ENCODE results near the gene SREBF1. TPM values are rescaled to one million over a fixed set of nuclear protein-coding genes. Genes with fewer than 3 reads are reported as not detected.

The SREBF1 gene
- total RNA-seq, 2 experiments from 2014 or later: 218 to 229 TPM

DNA sequence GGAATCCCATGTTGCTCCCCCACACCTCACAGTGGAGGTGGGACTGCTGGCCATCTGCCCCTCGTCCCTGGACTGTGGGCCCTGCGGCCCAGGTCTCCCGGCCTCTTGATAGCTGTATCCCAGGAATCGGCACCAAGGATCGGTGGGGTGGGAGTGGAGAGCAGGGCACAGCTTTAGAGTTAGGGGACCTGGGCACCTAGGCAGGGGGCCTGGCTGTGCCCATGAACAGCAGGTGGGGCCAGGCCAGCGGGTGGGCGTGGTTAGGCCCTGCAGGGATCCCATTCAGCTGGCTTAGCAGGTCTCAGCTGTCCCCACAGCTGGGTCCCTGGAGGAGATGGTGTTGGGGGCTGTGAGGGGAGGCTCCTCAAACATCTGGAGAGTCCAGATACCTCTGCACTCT is 49.2 kb downstream of the SREBF1 start:
- POLR2A ChIA-PET: interaction anchor here (0.7 to 1.3 kb wide), 2 partner anchors 37 to 62 kb away, joined by 3 read pairs; no protein-coding TSS in a partner anchor
- no peaks in the 10 kb centered on the region for H3K9me3 Mint-ChIP-seq

DNA sequence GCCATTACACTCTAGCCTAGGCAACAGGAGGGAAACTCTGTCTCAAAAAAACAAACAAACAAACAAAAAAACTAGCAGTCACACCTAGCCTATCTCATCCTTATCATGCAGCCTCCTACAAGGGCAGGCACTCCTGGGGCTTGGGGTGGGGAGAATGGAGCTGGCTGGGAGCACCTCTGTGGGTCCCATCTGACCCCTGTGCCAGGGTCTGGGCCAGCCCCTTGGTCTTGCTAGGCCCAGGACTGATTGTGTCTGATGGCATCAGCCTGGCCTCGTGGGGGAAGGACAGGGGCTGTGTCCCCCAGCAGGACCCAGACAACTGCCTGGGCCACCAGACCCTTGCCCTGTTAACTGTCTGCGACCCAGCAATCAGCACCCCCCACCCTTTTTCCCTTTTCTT is 49.8 kb downstream of the SREBF1 start:
- H3K27me3 Mint-ChIP-seq: no peaks in the 10 kb centered on the region
- no peak overlapping the region for H3K4me3 Mint-ChIP-seq
- H3K27ac Mint-ChIP-seq: no peak overlapping the region
- H3K4me1 Mint-ChIP-seq: peaks cover 22% of the 10 kb centered on the region
- DNase-seq (no peak), ATAC-seq (ENCODE audit: low read depth) (no peak)
- POLR2A ChIA-PET: interaction anchor here (0.7 to 1.3 kb wide), 3 partner anchors 18 to 63 kb away, joined by 3 read pairs; no protein-coding TSS in a partner anchor
- no peaks in the 10 kb centered on the region for H3K36me3 Mint-ChIP-seq
- H3K9me3 Mint-ChIP-seq: no peaks in the 10 kb centered on the region

More for the DNA sequence above, 49.2 kb downstream of the SREBF1 start:
- ATAC-seq (ENCODE audit: low read depth) (no peak), DNase-seq (no peak)
- H3K4me3 Mint-ChIP-seq: no peak overlapping the region
- no peaks in the 10 kb centered on the region for H3K36me3 Mint-ChIP-seq
- H3K27ac Mint-ChIP-seq: no peak overlapping the region
- H3K4me1 Mint-ChIP-seq: peaks cover 28% of the 10 kb centered on the region
- H3K27me3 Mint-ChIP-seq: no peaks in the 10 kb centered on the region

DNA sequence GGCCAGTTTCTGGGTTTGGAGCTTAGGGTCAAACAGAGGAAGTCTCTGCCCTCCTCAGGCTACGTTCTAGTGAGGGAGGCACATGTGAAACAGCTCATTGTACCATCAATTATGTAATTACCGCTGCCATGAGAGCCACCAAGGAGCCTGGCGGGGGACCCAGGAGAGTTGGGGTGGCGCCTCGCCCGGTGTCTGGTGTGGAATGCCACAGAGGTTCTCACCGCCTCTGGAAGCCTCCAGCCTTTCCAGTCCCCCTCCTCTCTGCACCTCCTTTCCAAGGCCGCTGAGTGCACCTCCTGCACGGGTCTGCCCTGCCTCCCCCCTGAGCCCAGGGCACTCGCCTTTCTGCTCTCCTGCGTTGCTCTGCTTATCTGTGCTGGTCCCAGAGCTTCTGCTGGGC is 51.4 kb downstream of the SREBF1 start:
- no peak for DNase-seq
- Mint-ChIP-seq H3K9me3 (no peaks in the 10 kb centered on the region), H3K27me3 (peaks cover 8% of the 10 kb centered on the region), H3K4me1 (peaks cover 19% of the 10 kb centered on the region), H3K36me3 (no peaks in the 10 kb centered on the region), H3K4me3 (peak overlapping the region; percentile 18), H3K27ac (no peak overlapping the region)
- POLR2A ChIA-PET: interaction anchor here (0.9 to 2.0 kb wide), 5 partner anchors 9 to 67 kb away, joined by 3 to 8 read pairs (median 3); partner anchors contain the start of gene SREBF1
- ATAC-seq (ENCODE audit: low read depth): no peak

DNA sequence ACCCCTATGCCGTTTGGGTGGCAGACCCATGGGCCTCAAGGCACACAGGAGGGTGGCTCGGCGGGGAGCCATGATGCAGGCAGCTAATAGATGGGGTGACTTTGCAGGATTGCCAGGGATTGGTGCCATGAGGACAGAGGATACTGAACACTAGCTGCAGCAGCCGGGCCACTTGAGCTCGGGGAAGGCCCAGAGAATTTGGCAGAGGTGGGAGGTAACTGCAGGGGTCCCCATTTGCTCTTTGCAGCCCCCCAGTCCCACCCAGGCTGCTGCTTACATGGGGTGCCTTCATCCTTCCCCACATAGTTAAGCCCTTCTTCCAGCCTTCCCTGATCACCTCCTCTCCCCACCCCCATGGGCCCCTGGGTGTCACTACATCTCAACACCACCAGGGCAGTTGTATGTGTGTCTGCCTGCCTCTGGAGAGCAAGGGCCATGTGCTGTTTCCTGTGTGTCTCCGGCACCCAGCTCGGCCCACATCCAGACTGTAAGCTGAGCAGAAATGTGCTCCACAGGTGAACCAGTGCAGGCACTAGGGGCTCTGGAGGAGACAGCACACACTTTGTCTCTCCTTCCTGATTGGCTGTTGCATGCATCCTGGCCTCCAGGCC is 52.0 kb downstream of the SREBF1 start:
- DNase-seq (no peak), ATAC-seq (ENCODE audit: low read depth) (peak; percentile 48)
- H3K27me3 Mint-ChIP-seq: peaks cover 8% of the 10 kb centered on the region
- no peaks in the 10 kb centered on the region for H3K9me3 Mint-ChIP-seq
- H3K4me3 Mint-ChIP-seq: peak overlapping the region; percentile 18
- no peak overlapping the region for H3K27ac Mint-ChIP-seq
- H3K36me3 Mint-ChIP-seq: no peaks in the 10 kb centered on the region
- POLR2A ChIA-PET: interaction anchor here (0.9 to 2.0 kb wide), 9 partner anchors 8 to 67 kb away, joined by 3 to 8 read pairs (median 3); partner anchors contain the start of gene SREBF1
- H3K4me1 Mint-ChIP-seq: peaks cover 19% of the 10 kb centered on the region

DNA sequence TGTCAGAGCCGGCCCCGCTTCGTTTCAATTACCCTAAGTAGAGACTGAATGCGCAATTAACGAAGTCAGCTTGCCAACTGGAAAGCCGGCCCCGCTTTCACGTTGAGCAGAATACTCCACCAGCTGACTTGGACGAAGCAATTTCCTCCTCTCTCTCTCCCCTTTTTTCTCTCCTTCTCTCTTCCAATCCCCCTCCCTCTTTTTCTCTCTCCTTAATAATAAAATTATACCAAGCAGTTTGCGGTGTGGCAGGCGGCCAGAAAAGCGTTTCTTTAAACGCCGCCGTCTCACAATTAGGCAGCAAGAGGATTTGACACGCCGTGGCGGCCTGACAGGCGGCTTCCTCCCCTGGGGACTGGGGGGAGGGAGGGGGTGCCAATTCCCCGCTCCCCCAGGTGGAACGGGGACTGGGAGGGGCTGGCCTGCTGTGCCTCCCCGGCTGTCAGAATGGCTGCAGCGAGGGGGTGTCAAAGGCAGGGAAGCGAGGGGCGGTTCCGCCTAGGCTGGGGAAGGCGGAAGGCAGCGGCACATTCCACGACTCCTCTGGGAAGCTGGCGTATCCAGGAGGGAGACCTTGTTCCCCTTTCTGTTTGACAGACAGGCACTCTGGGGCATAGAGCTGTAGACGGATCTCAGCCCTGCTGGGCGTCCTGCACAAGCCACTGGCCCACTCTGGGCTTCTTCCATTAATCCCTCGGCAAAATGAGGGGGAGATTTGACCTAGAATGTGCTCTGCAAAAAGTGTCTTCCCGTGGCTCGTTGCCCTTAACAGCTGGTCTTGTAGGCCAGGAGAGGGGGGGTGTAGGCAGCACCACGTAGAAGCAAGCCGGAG is 52.7 kb downstream of the SREBF1 start:
- ATAC-seq (ENCODE audit: low read depth) (no peak), DNase-seq (no peak)
- Mint-ChIP-seq H3K27me3 (peaks cover 8% of the 10 kb centered on the region), H3K4me1 (peaks cover 17% of the 10 kb centered on the region), H3K4me3 (peak overlapping the region; percentile 79), H3K9me3 (no peaks in the 10 kb centered on the region), H3K36me3 (no peaks in the 10 kb centered on the region), H3K27ac (peak overlapping the region; percentile 37)
- POLR2A ChIA-PET: interaction anchor here (0.6 to 2.0 kb wide), 8 partner anchors 9 to 246 kb away, joined by 3 to 8 read pairs (median 3); partner anchors contain the start of gene SREBF1

DNA sequence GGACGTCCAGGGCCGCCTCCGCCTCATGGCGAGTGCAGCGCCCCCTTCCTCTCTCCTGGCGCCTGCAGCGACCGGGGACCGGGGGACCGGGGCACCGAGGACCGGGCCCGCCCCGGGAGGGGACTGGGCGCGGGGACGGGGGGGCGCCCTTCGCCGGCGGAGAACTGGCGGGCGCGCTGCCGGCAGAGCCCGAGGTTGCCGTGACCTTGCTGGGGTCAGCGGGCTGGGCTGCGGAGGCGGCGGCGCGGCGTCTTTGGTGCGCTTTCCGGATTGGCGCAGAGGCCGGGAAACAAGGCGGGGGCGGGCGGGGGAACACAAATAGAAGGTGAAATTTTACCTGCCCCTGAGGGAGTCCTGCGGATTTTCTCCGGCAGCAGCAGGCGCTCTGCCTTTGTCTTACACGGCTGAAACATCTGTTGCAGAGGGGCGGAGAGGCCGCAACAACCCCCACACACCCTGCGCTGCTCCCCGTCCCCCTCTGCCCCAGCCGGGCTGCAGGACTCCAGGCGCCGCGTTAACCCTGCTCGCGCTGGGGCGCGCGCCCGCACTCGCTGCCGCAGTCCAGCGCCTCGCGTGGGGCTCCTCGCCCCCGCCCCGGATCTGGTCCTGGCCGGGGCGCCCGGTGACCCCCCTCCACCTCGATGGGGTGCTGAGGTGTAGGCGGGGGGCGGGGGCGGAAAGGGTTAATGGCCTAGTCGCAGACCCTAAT is 53.5 kb downstream of the SREBF1 start:
- ATAC-seq (ENCODE audit: low read depth) (peak; percentile 68), DNase-seq (peak; percentile 80)
- Mint-ChIP-seq H3K4me3 (peak overlapping the region; percentile 83), H3K27ac (no peak overlapping the region), H3K36me3 (no peaks in the 10 kb centered on the region), H3K4me1 (peaks cover 17% of the 10 kb centered on the region), H3K27me3 (peaks cover 8% of the 10 kb centered on the region), H3K9me3 (no peaks in the 10 kb centered on the region)
- POLR2A ChIA-PET: interaction anchor here (0.6 to 2.0 kb wide), 4 partner anchors 9 to 247 kb away, joined by 3 to 8 read pairs (median 6); partner anchors contain the start of gene SREBF1

DNA sequence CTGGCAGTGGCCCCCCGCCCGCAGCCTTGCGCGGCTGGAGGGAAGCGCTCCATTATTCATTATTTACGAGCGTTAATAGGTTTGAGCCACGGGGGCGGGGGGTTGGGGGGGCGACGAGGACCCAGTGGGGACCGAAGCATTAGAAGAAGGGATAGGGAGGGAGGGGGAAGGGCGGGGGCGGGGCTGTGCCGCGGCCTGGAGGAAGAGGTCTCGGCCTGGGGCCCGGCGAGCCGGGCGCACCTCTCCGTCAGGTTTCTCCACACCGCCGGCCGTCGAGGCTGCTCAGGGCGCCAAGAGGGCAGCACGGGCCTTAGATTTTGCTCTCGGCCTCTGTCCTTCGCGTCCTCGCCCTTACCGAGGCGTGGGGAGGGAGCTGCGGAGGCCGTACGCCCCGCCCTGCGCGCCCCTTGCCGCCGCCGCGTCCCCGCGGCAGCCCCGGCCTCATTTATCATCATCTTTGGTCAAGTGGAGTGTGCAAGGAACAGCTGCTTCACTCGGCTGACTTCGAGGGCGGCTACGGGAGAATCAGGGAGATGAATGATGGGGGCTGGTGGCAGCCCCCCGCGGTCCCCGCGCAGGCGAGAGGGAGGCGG is 54.2 kb downstream of the SREBF1 start:
- H3K9me3 Mint-ChIP-seq: no peaks in the 10 kb centered on the region
- H3K4me1 Mint-ChIP-seq: peaks cover 17% of the 10 kb centered on the region
- no peaks in the 10 kb centered on the region for H3K36me3 Mint-ChIP-seq
- DNase-seq: peak; percentile 51
- peaks cover 8% of the 10 kb centered on the region for H3K27me3 Mint-ChIP-seq
- H3K27ac Mint-ChIP-seq: no peak overlapping the region
- peak; percentile 4 for ATAC-seq (ENCODE audit: low read depth)
- peak overlapping the region; percentile 83 for H3K4me3 Mint-ChIP-seq
- POLR2A ChIA-PET: no interaction called here

DNA sequence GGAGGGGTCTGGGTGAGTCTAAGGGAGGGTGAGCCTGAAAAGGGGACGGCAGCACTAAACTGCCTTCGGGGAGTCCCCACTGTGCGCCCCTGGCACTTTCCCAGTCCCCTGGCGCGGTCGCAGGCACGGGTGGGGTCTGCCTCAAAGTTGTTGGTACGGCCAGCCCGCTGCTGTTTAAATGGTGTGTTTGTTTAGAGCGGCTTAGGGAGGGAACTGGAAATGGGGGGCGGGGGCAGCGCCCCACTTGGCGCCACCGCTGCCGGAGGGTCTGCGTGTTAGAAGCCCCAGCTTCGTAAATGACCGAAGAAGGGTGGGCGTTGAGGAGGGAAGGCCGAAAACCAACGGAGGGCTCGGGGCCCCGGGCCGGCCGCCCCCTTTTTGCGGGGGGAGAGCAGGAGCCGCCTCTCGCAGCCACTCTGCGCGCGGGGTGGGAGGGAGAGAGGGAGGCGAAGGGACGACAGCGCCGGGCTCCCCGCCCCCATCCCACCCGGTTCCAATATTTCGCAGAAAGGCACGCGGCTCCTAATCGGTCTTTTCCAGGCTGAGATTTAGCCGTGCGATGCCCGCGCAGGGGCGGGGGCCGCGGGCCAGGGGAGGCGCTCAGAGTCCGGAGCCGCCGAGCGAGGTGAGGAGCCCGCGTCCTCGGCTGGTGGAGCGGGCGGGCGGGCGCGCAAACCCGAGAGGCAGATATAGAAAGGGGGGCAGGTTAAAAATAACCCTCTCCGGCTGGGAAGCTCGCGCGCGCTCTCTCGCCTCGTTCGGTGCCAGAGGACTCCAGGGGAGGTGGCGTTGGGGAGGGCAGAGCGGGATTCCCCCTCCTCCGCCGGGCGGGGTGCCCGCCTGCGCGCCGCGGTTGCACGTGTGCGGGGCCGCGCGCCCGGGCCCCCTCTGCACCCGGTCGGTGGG is 54.9 kb downstream of the SREBF1 start:
- Mint-ChIP-seq H3K27ac (no peak overlapping the region), H3K4me3 (peak overlapping the region; percentile 73), H3K27me3 (peaks cover 8% of the 10 kb centered on the region), H3K4me1 (peaks cover 17% of the 10 kb centered on the region), H3K36me3 (no peaks in the 10 kb centered on the region), H3K9me3 (no peaks in the 10 kb centered on the region)
- POLR2A ChIA-PET: interaction anchor here (1.1 kb wide), 1 partner anchor 11 kb away, joined by 3 read pairs; no protein-coding TSS in a partner anchor
- ATAC-seq (ENCODE audit: low read depth) (peak; percentile 12), DNase-seq (peak; percentile 56)

DNA sequence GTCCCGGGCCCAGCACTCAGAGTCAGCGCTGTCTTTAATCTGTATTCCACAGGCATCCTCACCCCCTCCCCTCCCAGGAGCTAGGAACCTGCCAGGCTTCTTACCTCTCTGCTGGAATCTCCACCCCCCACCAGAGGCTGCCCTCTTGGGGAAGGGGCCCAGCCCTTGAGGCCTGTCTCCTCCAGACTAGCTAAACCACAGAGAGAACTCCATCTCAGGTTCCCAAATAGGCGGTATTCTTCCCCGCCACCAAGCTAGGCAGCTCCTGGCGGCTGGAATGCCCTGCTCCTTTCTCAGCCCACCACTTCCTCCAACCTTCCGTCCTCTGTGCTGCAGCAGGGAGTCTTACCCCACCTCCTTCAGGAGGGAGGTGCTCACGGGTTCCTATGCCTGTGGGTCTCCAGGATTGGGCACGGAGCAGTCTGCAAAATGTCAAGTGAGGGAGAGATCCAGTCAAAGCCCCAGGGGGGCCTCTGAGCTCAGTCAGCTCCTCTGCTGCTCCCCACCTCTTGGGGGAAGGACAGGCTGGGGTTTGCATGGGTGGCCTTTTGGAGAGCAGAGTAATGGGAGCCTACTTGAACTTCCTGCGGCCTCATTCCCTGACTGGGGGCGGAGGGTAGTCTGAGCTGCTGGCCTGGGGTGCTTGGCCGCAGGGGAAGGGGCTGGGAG is 55.7 kb downstream of the SREBF1 start:
- POLR2A ChIA-PET: interaction anchor here (0.6 to 1.1 kb wide), 2 partner anchors 12 to 106 kb away, joined by 3 read pairs; no protein-coding TSS in a partner anchor
- DNase-seq: no peak
- no peaks in the 10 kb centered on the region for H3K9me3 Mint-ChIP-seq
- no peak overlapping the region for H3K27ac Mint-ChIP-seq
- H3K4me1 Mint-ChIP-seq: peaks cover 17% of the 10 kb centered on the region
- peaks cover 8% of the 10 kb centered on the region for H3K27me3 Mint-ChIP-seq
- H3K4me3 Mint-ChIP-seq: peak overlapping the region; percentile 49
- H3K36me3 Mint-ChIP-seq: no peaks in the 10 kb centered on the region
- ATAC-seq (ENCODE audit: low read depth): no peak

DNA sequence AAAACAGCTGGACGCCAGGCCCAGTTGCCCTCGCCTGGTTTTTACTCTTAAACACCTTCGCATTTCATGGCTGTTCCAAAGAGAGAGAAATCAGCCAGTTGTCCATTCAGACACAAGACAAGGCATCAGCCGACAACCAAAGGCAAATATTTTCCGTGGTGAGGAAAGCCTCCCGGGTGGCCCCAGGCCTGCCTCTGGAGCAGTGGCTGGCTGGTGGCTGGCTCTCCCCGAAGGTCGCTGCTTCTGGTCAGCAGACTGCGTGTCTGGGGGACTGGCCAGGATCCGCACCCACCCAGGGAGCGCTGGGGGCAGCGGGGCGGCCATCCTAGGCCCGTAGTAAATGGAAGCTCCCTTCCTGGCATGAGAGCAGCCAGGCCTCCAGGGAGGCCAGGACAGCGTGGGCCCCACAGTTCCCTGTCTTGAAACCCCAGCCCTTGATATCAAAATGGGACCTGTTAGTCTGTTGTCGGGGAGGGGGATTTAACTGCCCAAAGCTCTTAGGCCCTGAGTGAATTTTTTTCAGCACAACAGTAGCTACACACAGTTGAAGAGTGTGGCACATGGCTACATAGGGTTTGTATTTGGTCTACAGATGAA is 57.7 kb downstream of the SREBF1 start:
- ATAC-seq (ENCODE audit: low read depth) (no peak), DNase-seq (no peak)
- Mint-ChIP-seq H3K4me3 (no peak overlapping the region), H3K9me3 (no peaks in the 10 kb centered on the region), H3K36me3 (no peaks in the 10 kb centered on the region), H3K27me3 (peaks cover 8% of the 10 kb centered on the region), H3K4me1 (peaks cover 6% of the 10 kb centered on the region), H3K27ac (no peak overlapping the region)
- POLR2A ChIA-PET: no interaction called here

DNA sequence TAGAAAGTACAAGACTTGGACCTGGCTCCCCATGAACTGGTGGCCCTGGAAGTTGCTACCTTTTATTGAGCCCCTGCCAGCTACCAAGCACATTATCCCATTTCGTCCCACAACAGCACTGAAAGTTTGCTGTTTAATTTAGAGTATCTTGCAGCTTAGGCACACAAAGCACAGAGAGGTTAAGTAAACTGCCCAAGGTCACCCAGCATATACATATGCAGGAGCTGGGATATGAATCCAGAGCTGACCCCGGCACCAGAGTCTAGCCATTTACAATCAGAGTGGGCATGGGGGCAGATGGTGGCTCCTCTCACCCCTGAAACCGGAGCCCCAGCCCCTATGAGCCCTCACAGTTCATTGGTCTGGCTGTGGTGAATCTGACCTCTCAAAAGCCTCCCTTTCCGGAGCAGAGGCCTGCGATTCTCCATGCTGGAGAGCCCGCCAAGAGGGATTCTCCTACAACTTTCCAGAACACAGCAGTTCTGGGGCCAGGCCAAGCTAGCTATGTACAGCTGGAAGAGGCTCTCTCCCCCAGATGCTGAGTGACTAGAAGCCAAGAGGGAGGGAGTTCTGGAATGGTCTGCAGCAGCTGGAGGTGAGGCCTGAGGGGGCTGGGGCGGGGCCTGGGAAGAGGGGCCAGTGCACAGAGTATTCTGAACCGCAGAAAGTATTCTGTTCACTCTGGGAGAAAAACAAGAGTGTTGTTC is 58.3 kb downstream of the SREBF1 start:
- DNase-seq (no peak), ATAC-seq (ENCODE audit: low read depth) (no peak)
- Mint-ChIP-seq H3K9me3 (no peaks in the 10 kb centered on the region), H3K4me1 (peaks cover 4% of the 10 kb centered on the region), H3K27ac (no peak overlapping the region), H3K4me3 (no peak overlapping the region), H3K27me3 (peaks cover 8% of the 10 kb centered on the region), H3K36me3 (no peaks in the 10 kb centered on the region)
- POLR2A ChIA-PET: no interaction called here

Data from activated naive CD8-positive, alpha-beta T cell treated with anti-CD3 and anti-CD28 coated beads, Interleukin-2, amount 10 ng/mL, durations not matched to agents 7 days and 5 days (primary cell).